ENCODE results near the gene PHF21A.
"Not testable (repeated sequence)": the region's sequence is repeated elsewhere in the genome, so short reads cannot be mapped to it uniquely, and the experiment has no call there.

The PHF21A gene

GRCh38 chr11:45984192-45984591, 137.1 kb downstream of the PHF21A start:
- no peak for DNase-seq (ENCODE audit: low read depth in 2 of 2)

GRCh38 chr11:45983471-45983845, 137.8 kb downstream of the PHF21A start:
- no peak for DNase-seq (ENCODE audit: low read depth in 2 of 2)

GRCh38 chr11:45982656-45983470, 138.4 kb downstream of the PHF21A start:
- DNase-seq (ENCODE audit: low read depth in 2 of 2) = peak in 1 of 2 donors; percentile 21

GRCh38 chr11:45981826-45982225, 139.4 kb downstream of the PHF21A start:
- DNase-seq (ENCODE audit: low read depth in 2 of 2) = not testable (repeated sequence)

GRCh38 chr11:45974806-45975205, 146.4 kb downstream of the PHF21A start:
- DNase-seq (ENCODE audit: low read depth in 2 of 2) = no peak

- no peak for DNase-seq (ENCODE audit: low read depth in 2 of 2)
These were observed 147.7 kb downstream of the PHF21A start for GRCh38 chr11:45973601-45974000.

GRCh38 chr11:45968901-45969300, 152.4 kb downstream of the PHF21A start:
- DNase-seq (ENCODE audit: low read depth in 2 of 2) = no peak

GRCh38 chr11:45967506-45967905, 153.7 kb downstream of the PHF21A start:
- no peak for DNase-seq (ENCODE audit: low read depth in 2 of 2)

GRCh38 chr11:45964911-45965389, 156.3 kb downstream of the PHF21A start:
- peak; percentile 12 to 24 for DNase-seq (ENCODE audit: low read depth in 2 of 2)

- DNase-seq (ENCODE audit: low read depth in 2 of 2) = no peak
These were observed 159.5 kb downstream of the PHF21A start for GRCh38 chr11:45961751-45962240.

- no peak for DNase-seq (ENCODE audit: low read depth in 2 of 2)
These were observed 160.7 kb downstream of the PHF21A start for GRCh38 chr11:45960387-45961095.

GRCh38 chr11:45959851-45960250, 161.4 kb downstream of the PHF21A start:
- DNase-seq (ENCODE audit: low read depth in 2 of 2) = no peak

GRCh38 chr11:45949992-45950407, 171.3 kb downstream of the PHF21A start:
- no peak for DNase-seq (ENCODE audit: low read depth in 2 of 2)

- DNase-seq (ENCODE audit: low read depth in 2 of 2) = no peak
These were observed 172.9 kb downstream of the PHF21A start for GRCh38 chr11:45948356-45948755.

GRCh38 chr11:45947885-45948284, 173.4 kb downstream of the PHF21A start:
- no peak for DNase-seq (ENCODE audit: low read depth in 2 of 2)

- no peak for DNase-seq (ENCODE audit: low read depth in 2 of 2)
These were observed 175.8 kb downstream of the PHF21A start for GRCh38 chr11:45945397-45945999.

- no peak for DNase-seq (ENCODE audit: low read depth in 2 of 2)
These were observed 178.9 kb downstream of the PHF21A start for GRCh38 chr11:45942381-45942780.

GRCh38 chr11:45941285-45941684, 180.0 kb downstream of the PHF21A start:
- no peak for DNase-seq (ENCODE audit: low read depth in 2 of 2)

GRCh38 chr11:45939836-45940235, 181.4 kb downstream of the PHF21A start:
- no peak for DNase-seq (ENCODE audit: low read depth in 2 of 2)

- DNase-seq (ENCODE audit: low read depth in 2 of 2) = no peak
These were observed 183.3 kb downstream of the PHF21A start for GRCh38 chr11:45937916-45938315.

GRCh38 chr11:45936511-45937054, 184.7 kb downstream of the PHF21A start:
- no peak for DNase-seq (ENCODE audit: low read depth in 2 of 2)
